HEK293 (cell line): ENCODE results near the gene RIPOR3.

Experiments used
- ZNF544 ChIP-seq: fragments of 450-650 bp; formaldehyde crosslinking; IDR thresholded peaks from 2 replicates; pipeline ENCODE4 v1.5.0; 2017; ENCODE audit warnings: missing biosample characterization, missing genetic modification characterization
- ZNF549 ChIP-seq: fragments of 450-650 bp; IDR thresholded peaks from 2 replicates; pipeline ENCODE4 v1.5.1; 2018; ENCODE audit warnings: missing biosample characterization, missing genetic modification characterization, mild to moderate bottlenecking, inconsistent platforms, moderate library complexity
- TF ChIP-seq, protein P1 (sequence below): fragments of 450-650 bp; formaldehyde crosslinking; IDR thresholded peaks from 2 replicates; pipeline ENCODE4 v1.5.1; 2016; ENCODE audit warnings: missing biosample characterization, missing genetic modification characterization, low read depth
- TF ChIP-seq, protein P2 (sequence below): fragments of 450-650 bp; formaldehyde crosslinking; IDR thresholded peaks from 2 replicates; pipeline ENCODE4 v1.5.1; 2016; ENCODE audit warnings: missing biosample characterization, missing genetic modification characterization

DNA sequence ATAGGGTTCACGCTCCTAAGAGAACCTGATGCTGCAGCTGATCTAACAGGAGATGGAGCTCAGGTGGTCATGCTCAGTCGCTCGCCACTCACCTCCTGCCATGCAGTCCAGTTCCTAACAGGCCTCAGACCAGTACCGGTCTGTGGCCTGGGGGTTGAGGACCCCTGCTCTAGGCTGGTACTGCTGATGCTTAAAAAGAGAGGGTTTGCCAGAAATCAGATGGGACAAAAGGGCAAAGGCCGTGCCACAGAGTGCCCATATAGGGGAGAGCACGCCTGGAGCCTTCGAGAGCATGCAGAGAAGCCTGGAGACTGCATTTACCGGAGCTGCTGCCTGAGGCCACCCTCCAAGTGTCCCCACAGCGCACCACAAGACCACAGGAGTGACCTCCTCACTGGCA, 105.7 kb downstream of the RIPOR3 start:
- TF ChIP-seq, protein P1, sequence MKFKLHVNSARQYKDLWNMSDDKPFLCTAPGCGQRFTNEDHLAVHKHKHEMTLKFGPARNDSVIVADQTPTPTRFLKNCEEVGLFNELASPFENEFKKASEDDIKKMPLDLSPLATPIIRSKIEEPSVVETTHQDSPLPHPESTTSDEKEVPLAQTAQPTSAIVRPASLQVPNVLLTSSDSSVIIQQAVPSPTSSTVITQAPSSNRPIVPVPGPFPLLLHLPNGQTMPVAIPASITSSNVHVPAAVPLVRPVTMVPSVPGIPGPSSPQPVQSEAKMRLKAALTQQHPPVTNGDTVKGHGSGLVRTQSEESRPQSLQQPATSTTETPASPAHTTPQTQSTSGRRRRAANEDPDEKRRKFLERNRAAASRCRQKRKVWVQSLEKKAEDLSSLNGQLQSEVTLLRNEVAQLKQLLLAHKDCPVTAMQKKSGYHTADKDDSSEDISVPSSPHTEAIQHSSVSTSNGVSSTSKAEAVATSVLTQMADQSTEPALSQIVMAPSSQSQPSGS (tag by site-specific recombination): no peak
- TF ChIP-seq ZNF549 (no peak), ZNF544 (no peak)
- TF ChIP-seq, protein P2, sequence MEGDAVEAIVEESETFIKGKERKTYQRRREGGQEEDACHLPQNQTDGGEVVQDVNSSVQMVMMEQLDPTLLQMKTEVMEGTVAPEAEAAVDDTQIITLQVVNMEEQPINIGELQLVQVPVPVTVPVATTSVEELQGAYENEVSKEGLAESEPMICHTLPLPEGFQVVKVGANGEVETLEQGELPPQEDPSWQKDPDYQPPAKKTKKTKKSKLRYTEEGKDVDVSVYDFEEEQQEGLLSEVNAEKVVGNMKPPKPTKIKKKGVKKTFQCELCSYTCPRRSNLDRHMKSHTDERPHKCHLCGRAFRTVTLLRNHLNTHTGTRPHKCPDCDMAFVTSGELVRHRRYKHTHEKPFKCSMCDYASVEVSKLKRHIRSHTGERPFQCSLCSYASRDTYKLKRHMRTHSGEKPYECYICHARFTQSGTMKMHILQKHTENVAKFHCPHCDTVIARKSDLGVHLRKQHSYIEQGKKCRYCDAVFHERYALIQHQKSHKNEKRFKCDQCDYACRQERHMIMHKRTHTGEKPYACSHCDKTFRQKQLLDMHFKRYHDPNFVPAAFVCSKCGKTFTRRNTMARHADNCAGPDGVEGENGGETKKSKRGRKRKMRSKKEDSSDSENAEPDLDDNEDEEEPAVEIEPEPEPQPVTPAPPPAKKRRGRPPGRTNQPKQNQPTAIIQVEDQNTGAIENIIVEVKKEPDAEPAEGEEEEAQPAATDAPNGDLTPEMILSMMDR (tag by site-specific recombination): no peak
